Measurements from ENCODE around the gene PTPRA.
A peak's percentile ranks its signal among the peaks of the same experiment; 100 is the strongest.

Gene PTPRA

GRCh38 chr20:2859330-2860121 is 13.8 kb upstream of the PTPRA start:
- no peak for DNase-seq

GRCh38 chr20:2864626-2865025 is 8.7 kb upstream of the PTPRA start:
- no peak for DNase-seq

- no peak for DNase-seq
Observed at GRCh38 chr20:2865101-2865500, 8.2 kb upstream of the PTPRA start.

- no peak for DNase-seq
Observed at GRCh38 chr20:2865630-2866029, 7.7 kb upstream of the PTPRA start.

GRCh38 chr20:2866236-2866635 is 7.0 kb upstream of the PTPRA start:
- DNase-seq = no peak

GRCh38 chr20:2867081-2867864 is 6.0 kb upstream of the PTPRA start:
- DNase-seq = no peak

- DNase-seq = no peak
Observed at GRCh38 chr20:2869381-2869780, 3.9 kb upstream of the PTPRA start.

GRCh38 chr20:2871111-2871465 is 2.2 kb upstream of the PTPRA start:
- no peak for DNase-seq

- no peak for DNase-seq
Observed at GRCh38 chr20:2871661-2872458, 1.4 kb upstream of the PTPRA start.

GRCh38 chr20:2872459-2873009 is 747 bp upstream of the PTPRA start:
- peak; percentile 69 for DNase-seq

- peak; percentile 82 for DNase-seq
Observed at GRCh38 chr20:2873747-2874041, 413 bp downstream of the PTPRA start.

- DNase-seq = peak; percentile 20
Observed at GRCh38 chr20:2874456-2874855, 1.2 kb downstream of the PTPRA start.

GRCh38 chr20:2875690-2876203 is 2.5 kb downstream of the PTPRA start:
- no peak for DNase-seq

GRCh38 chr20:2878515-2878914 is 5.2 kb downstream of the PTPRA start:
- no peak for DNase-seq

GRCh38 chr20:2879146-2879545 is 5.9 kb downstream of the PTPRA start:
- DNase-seq = no peak

GRCh38 chr20:2880650-2881049 is 7.4 kb downstream of the PTPRA start:
- DNase-seq = no peak

- DNase-seq = no peak
Observed at GRCh38 chr20:2883726-2884637, 10.7 kb downstream of the PTPRA start.

- no peak for DNase-seq
Observed at GRCh38 chr20:2887715-2888114, 14.4 kb downstream of the PTPRA start.

- DNase-seq = no peak
Observed at GRCh38 chr20:2888224-2888955, 15.1 kb downstream of the PTPRA start.

- no peak for DNase-seq
Observed at GRCh38 chr20:2889209-2889608, 15.9 kb downstream of the PTPRA start.

- no peak for DNase-seq
Observed at GRCh38 chr20:2889797-2890196, 16.5 kb downstream of the PTPRA start.
